NB4 (cell line): ENCODE results near the gene LDB3.

Source experiments
- CTCF ChIP-seq: IDR thresholded peaks from one replicate; pipeline ENCODE4 v1.5.1; 2012; ENCODE audit warnings: low read depth, low read length
- MYC ChIP-seq: IDR thresholded peaks from 2 replicates; pipeline ENCODE4 v1.6.1; 2011; ENCODE audit warnings: low read depth, low read length
- POLR2A ChIP-seq: IDR thresholded peaks from 2 replicates; pipeline ENCODE4 v1.6.1; 2011; ENCODE audit warnings: mild to moderate bottlenecking; ENCODE audit not compliant: insufficient read length; ENCODE audit errors: extremely low read depth
- TF ChIP-seq, protein P1 (sequence below): IDR thresholded peaks from 2 replicates; pipeline ENCODE4 v1.6.1; 2011; ENCODE audit warnings: low read depth, low read length

GRCh38 chr10:86770412-86770960, 102.2 kb downstream of the LDB3 start:
- TF ChIP-seq POLR2A (no peak), CTCF (no peak), MYC (no peak)
- TF ChIP-seq, protein P1, sequence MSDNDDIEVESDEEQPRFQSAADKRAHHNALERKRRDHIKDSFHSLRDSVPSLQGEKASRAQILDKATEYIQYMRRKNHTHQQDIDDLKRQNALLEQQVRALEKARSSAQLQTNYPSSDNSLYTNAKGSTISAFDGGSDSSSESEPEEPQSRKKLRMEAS: no peak
